ENCODE measurements around the gene SPDYE4.

DNA sequence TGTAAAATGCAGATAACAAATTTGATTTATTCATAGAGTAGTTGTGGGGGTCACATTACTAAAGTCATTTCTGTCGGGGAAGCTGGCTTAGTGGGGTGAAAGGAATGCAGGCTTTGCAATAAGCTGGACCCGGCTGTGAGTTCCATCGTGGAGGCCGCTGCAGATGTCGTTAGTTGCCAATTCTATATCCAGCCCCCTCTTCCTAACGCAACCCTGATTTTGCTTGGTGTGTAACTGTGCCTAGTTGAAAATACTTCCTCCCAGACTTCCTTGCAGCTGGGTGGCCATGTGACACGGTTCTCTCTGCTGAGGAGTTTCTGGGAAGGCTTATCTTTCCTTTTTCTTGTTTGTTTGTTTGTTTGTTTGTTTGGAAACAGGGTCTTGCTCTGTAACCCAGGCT is 36.3 kb upstream of the SPDYE4 start:
- TF ChIP-seq EZH2 (IDR thresholded peaks at IDR 0.05): no peak
- no peak for TF ChIP-seq POLR2AphosphoS5 (IDR thresholded peaks at IDR 0.05; ENCODE audit: borderline replicate concordance, low read depth, low read length)
- TF ChIP-seq FOXP2 (optimal IDR thresholded peaks at IDR 0.05; ENCODE audit: control extremely low read depth, extremely low read length, insufficient read depth): no peak
